ENCODE results near the gene ZNF541.

Gene ZNF541

GRCh38 chr19:47560999-47561398 is 11.9 kb downstream of the ZNF541 start:
- H3K4me3 ChIP-seq (ENCODE audit: low read length), result no peak overlapping the region
- DNase-seq (ENCODE audit: low read depth, low spot score), result no peak

GRCh38 chr19:47550129-47550528 is 22.8 kb downstream of the ZNF541 start:
- DNase-seq (ENCODE audit: low read depth, low spot score), result no peak
- no peak overlapping the region for H3K4me3 ChIP-seq (ENCODE audit: low read length)

- no peak overlapping the region for H3K4me3 ChIP-seq (ENCODE audit: low read length)
- no peak for DNase-seq (ENCODE audit: low read depth, low spot score)
These were observed 23.6 kb downstream of the ZNF541 start for GRCh38 chr19:47549261-47549862.

- no peak for DNase-seq (ENCODE audit: low read depth, low spot score)
- no peak overlapping the region for H3K4me3 ChIP-seq (ENCODE audit: low read length)
These were observed 25.7 kb downstream of the ZNF541 start for GRCh38 chr19:47547199-47547598.

- no peak for DNase-seq (ENCODE audit: low read depth, low spot score)
- no peak overlapping the region for H3K4me3 ChIP-seq (ENCODE audit: low read length)
These were observed 27.6 kb downstream of the ZNF541 start for GRCh38 chr19:47545061-47545948.

GRCh38 chr19:47544476-47544875 is 28.5 kb downstream of the ZNF541 start:
- H3K4me3 ChIP-seq (ENCODE audit: low read length), result no peak overlapping the region
- DNase-seq (ENCODE audit: low read depth, low spot score), result no peak

GRCh38 chr19:47544075-47544474 is 28.9 kb downstream of the ZNF541 start:
- no peak overlapping the region for H3K4me3 ChIP-seq (ENCODE audit: low read length)
- DNase-seq (ENCODE audit: low read depth, low spot score), result no peak

GRCh38 chr19:47542030-47542475 is 30.9 kb downstream of the ZNF541 start:
- no peak for DNase-seq (ENCODE audit: low read depth, low spot score)
- H3K4me3 ChIP-seq (ENCODE audit: low read length), result no peak overlapping the region

- no peak for DNase-seq (ENCODE audit: low read depth, low spot score)
These were observed 31.4 kb downstream of the ZNF541 start for GRCh38 chr19:47541518-47541917.

GRCh38 chr19:47540748-47541147 is 32.2 kb downstream of the ZNF541 start:
- DNase-seq (ENCODE audit: low read depth, low spot score), result peak; percentile 30
- H3K4me3 ChIP-seq (ENCODE audit: low read length), result no peak overlapping the region

More at GRCh38 chr19:47541518-47541917, 31.4 kb downstream of the ZNF541 start:
- no peak overlapping the region for H3K4me3 ChIP-seq (ENCODE audit: low read length)

- H3K4me3 ChIP-seq (ENCODE audit: low read length), result no peak overlapping the region
- DNase-seq (ENCODE audit: low read depth, low spot score), result no peak
These were observed 33.1 kb downstream of the ZNF541 start for GRCh38 chr19:47539747-47540311.

GRCh38 chr19:47538812-47539211 is 34.1 kb downstream of the ZNF541 start:
- DNase-seq (ENCODE audit: low read depth, low spot score), result no peak
- no peak overlapping the region for H3K4me3 ChIP-seq (ENCODE audit: low read length)

- DNase-seq (ENCODE audit: low read depth, low spot score), result no peak
- no peak overlapping the region for H3K4me3 ChIP-seq (ENCODE audit: low read length)
These were observed 35.5 kb downstream of the ZNF541 start for GRCh38 chr19:47537493-47537892.

GRCh38 chr19:47534628-47535027 is 38.3 kb downstream of the ZNF541 start:
- H3K4me3 ChIP-seq (ENCODE audit: low read length), result no peak overlapping the region
- no peak for DNase-seq (ENCODE audit: low read depth, low spot score)

GRCh38 chr19:47531640-47532387 is 41.1 kb downstream of the ZNF541 start:
- DNase-seq (ENCODE audit: low read depth, low spot score), result no peak
- no peak overlapping the region for H3K4me3 ChIP-seq (ENCODE audit: low read length)

- H3K4me3 ChIP-seq (ENCODE audit: low read length), result no peak overlapping the region
- no peak for DNase-seq (ENCODE audit: low read depth, low spot score)
These were observed 43.8 kb downstream of the ZNF541 start for GRCh38 chr19:47529018-47529742.

GRCh38 chr19:47526798-47527197 is 46.1 kb downstream of the ZNF541 start:
- DNase-seq (ENCODE audit: low read depth, low spot score), result no peak
- H3K4me3 ChIP-seq (ENCODE audit: low read length), result no peak overlapping the region

- H3K4me3 ChIP-seq (ENCODE audit: low read length), result no peak overlapping the region
- no peak for DNase-seq (ENCODE audit: low read depth, low spot score)
These were observed 49.5 kb downstream of the ZNF541 start for GRCh38 chr19:47523473-47523872.
